Keratinocyte (primary cell): Measurements from ENCODE around the gene NADK2. TPM values are rescaled to one million over a fixed set of nuclear protein-coding genes. Genes with fewer than 3 reads are reported as not detected.
"Not testable (repeated sequence)": the region's sequence is repeated elsewhere in the genome, so short reads cannot be mapped to it uniquely, and the experiment has no call there.

Experiments
- DNase-seq: peaks from one replicate; pipeline ENCODE4 v3.0.0-alpha.2; 2011; ENCODE audit warnings: low read depth, missing footprints, low spot score
- FAIRE-seq: peaks from 2 replicates; lab custom pipeline; 2011; peaks lifted over from hg19 to GRCh38; lab: Jason Lieb, UNC
- H2AFZ ChIP-seq: 2 replicates; pipeline ENCODE4 v1.6.0; 2012; ENCODE audit warnings: low read length, control low read depth, inconsistent platforms; ENCODE audit not compliant: control insufficient read depth
- H3K27ac ChIP-seq: 2 replicates; pipeline ENCODE4 v1.5.1; 2011; ENCODE audit warnings: low read length; ENCODE audit not compliant: control insufficient read depth, insufficient read depth
- H3K27me3 ChIP-seq: 3 replicates; pipeline ENCODE4 v1.6.0; 2011; ENCODE audit warnings: low read length; ENCODE audit not compliant: control insufficient read depth, insufficient read depth; ENCODE audit errors: extremely low read depth
- H3K36me3 ChIP-seq, 2 experiments: 2 replicates in 1 of 2; 3 replicates in 1 of 2; pipeline ENCODE4 v1.5.1; 2011; ENCODE audit warnings: low read length in 2 of 2, mild to moderate bottlenecking in 1 of 2; ENCODE audit not compliant: control insufficient read depth in 2 of 2, insufficient read depth in 2 of 2; ENCODE audit errors: extremely low read depth in 1 of 2
- H3K4me1 ChIP-seq: 3 replicates; pipeline ENCODE4 v1.5.1; 2011; ENCODE audit warnings: low read length; ENCODE audit not compliant: control insufficient read depth, insufficient read depth; ENCODE audit errors: extremely low read depth
- H3K4me2 ChIP-seq: 3 replicates; pipeline ENCODE4 v1.6.0; 2011; ENCODE audit warnings: low read depth, low read length; ENCODE audit not compliant: control insufficient read depth, insufficient read depth; ENCODE audit errors: extremely low read depth
- H3K4me3 ChIP-seq, 3 experiments: fragments of 200-600 bp in 1 of 3; sonication (generic) in 1 of 3; 2 replicates in 2 of 3; 3 replicates in 1 of 3; pipeline ENCODE4 v1.5.1; 2011 to 2016; ENCODE audit warnings: low read length in 3 of 3, mild to moderate bottlenecking in 3 of 3, control low read depth in 2 of 3, inconsistent platforms in 1 of 3, low read depth in 1 of 3, mixed read lengths in 1 of 3, mixed run types in 1 of 3, moderate library complexity in 1 of 3; ENCODE audit not compliant: control insufficient read depth in 2 of 3, insufficient read depth in 2 of 3; ENCODE audit errors: extremely low read depth in 1 of 3
- H3K79me2 ChIP-seq: 2 replicates; pipeline ENCODE4 v1.6.0; 2012; ENCODE audit warnings: low read length; ENCODE audit not compliant: control insufficient read depth, insufficient read depth
- H3K9ac ChIP-seq: 3 replicates; pipeline ENCODE4 v1.6.0; 2011; ENCODE audit warnings: low read length; ENCODE audit not compliant: control insufficient read depth, insufficient read depth; ENCODE audit errors: extremely low read depth
- H3K9me1 ChIP-seq: 3 replicates; pipeline ENCODE4 v1.6.0; 2011; ENCODE audit warnings: low read length; ENCODE audit not compliant: control insufficient read depth, insufficient read depth; ENCODE audit errors: extremely low read depth
- H3K9me3 ChIP-seq: 2 replicates; pipeline ENCODE4 v1.5.1; 2012; ENCODE audit warnings: low read depth, low read length; ENCODE audit not compliant: control insufficient read depth
- H4K20me1 ChIP-seq: 3 replicates; pipeline ENCODE4 v1.6.0; 2011; ENCODE audit warnings: low read length; ENCODE audit not compliant: control insufficient read depth, insufficient read depth; ENCODE audit errors: extremely low read depth
- EZH2 ChIP-seq: IDR thresholded peaks from one replicate; pipeline ENCODE4 v1.6.1; 2012; ENCODE audit warnings: inconsistent platforms, mild to moderate bottlenecking, low read length, moderate library complexity
- dilution Hi-C: fragments of 300-500 bp; cut with MboI; formaldehyde crosslinking; loops from one replicate; pipeline ENCODE4 v1.7.0; 2020; ENCODE audit warnings: low sequenced_read_pairs; ENCODE audit not compliant: extremely low pct_ligation_motif_present
- polyA plus RNA-seq, 5 experiments: library from polyadenylated mRNA; depleted of rRNA in 3 of 5; stranded (reverse) in 3 of 5; stranded (forward) in 1 of 5; unstranded in 1 of 5; fragments of >200 nt; gene quantifications; 1 replicate in 1 of 5; 2 replicates in 3 of 5; 3 replicates in 1 of 5; pipeline versions ENCODE4 v1.2.1 to v1.2.3, GENCODE V29; 2011 to 2012; ENCODE audit warnings: missing spikeins in 2 of 5, low read depth in 1 of 5, low replicate concordance in 1 of 5
- TF ChIP-seq, protein P1 (sequence below), 3 experiments: IDR thresholded peaks in 1 of 3; conservative IDR thresholded peaks in 1 of 3; optimal IDR thresholded peaks in 1 of 3; 2 replicates in 2 of 3; 3 replicates in 1 of 3; pipeline versions ENCODE3 to v1.5.1; 2011; ENCODE audit warnings: low read length in 3 of 3, mild to moderate bottlenecking in 3 of 3, moderate library complexity in 2 of 3, control low read depth in 1 of 3, inconsistent platforms in 1 of 3; ENCODE audit not compliant: insufficient read depth in 2 of 3; ENCODE audit errors: extremely low read depth in 1 of 3

The NADK2 gene
- polyA plus RNA-seq, 1 donor (not counting 4 experiments of a cell fraction or from before 2014, with no cell fraction given), result 15.4 TPM

DNA sequence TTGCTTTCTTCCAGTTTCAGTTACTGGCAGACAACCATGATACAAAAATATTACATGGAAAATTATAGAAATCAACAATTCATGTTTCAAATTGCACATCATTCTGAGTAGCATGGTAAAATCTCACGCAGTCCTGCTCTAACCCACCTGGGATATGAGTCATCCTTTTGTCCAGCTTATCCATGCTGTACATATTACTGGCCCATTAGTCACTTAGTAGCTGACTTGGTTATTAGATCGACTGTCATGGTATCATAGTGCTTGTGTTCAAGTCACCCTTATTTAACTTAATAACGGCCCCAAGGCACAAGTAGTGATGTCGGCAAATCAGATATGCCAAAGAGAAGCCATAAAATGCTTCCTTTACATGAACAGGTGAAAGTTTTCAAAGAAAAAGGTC, 41.2 kb downstream of the NADK2 start:
- Histone ChIP-seq H3K4me3 (no peak overlapping the region), H3K4me1 (no peaks in the 10 kb centered on the region), H3K27ac (no peak overlapping the region), H2AFZ (no peak overlapping the region), H3K9ac (no peak overlapping the region), H3K9me1 (no peaks in the 10 kb centered on the region), H3K36me3 (peaks cover 0 to 8% of the 10 kb centered on the region in 2 experiments), H3K9me3 (no peaks in the 10 kb centered on the region), H3K27me3 (no peaks in the 10 kb centered on the region), H3K79me2 (no peaks in the 10 kb centered on the region), H4K20me1 (no peaks in the 10 kb centered on the region), H3K4me2 (no peak overlapping the region)
- dilution Hi-C loops, result no loop called here
- TF ChIP-seq EZH2, result no peak
- TF ChIP-seq, protein P1, sequence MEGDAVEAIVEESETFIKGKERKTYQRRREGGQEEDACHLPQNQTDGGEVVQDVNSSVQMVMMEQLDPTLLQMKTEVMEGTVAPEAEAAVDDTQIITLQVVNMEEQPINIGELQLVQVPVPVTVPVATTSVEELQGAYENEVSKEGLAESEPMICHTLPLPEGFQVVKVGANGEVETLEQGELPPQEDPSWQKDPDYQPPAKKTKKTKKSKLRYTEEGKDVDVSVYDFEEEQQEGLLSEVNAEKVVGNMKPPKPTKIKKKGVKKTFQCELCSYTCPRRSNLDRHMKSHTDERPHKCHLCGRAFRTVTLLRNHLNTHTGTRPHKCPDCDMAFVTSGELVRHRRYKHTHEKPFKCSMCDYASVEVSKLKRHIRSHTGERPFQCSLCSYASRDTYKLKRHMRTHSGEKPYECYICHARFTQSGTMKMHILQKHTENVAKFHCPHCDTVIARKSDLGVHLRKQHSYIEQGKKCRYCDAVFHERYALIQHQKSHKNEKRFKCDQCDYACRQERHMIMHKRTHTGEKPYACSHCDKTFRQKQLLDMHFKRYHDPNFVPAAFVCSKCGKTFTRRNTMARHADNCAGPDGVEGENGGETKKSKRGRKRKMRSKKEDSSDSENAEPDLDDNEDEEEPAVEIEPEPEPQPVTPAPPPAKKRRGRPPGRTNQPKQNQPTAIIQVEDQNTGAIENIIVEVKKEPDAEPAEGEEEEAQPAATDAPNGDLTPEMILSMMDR (optimal IDR thresholded peaks at IDR 0.05 in 1 of 3, IDR thresholded peaks at IDR 0.05 in 1 of 3, conservative IDR thresholded peaks at IDR 0.05 in 1 of 3; ENCODE audit: extremely low read depth in 1 of 3, insufficient read depth in 2 of 3, low read length in 3 of 3), result no peak
- FAIRE-seq (peak; percentile 89), DNase-seq (peak; percentile 21)

DNA sequence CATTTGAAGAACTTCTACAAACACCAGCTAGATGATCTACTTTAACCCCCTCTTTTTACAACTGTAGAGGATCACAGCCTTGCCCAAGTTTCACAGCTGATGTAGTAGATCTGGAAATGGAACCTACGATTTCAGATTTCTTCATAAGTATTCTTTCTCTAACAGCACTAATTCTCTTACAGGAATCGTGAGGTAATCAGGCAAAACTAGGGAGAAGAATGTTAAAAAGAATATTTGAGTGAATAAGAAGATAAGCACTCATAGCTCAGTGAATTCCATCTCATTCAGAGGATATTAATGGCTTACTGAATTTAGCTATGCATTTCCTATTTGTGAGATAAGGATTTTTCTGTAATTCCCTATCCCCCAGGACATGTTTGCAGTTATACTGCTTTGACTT, 42.1 kb downstream of the NADK2 start:
- H2AFZ ChIP-seq, result no peak overlapping the region
- no peaks in the 10 kb centered on the region for H3K4me1 ChIP-seq
- H3K27ac ChIP-seq, result no peak overlapping the region
- dilution Hi-C loops, result no loop called here
- no peak overlapping the region for H3K9ac ChIP-seq
- DNase-seq, result no peak
- H3K4me3 ChIP-seq, result no peak overlapping the region
- H3K9me3 ChIP-seq, result no peaks in the 10 kb centered on the region
- H3K4me2 ChIP-seq, result no peak overlapping the region
- H3K36me3 ChIP-seq, result peaks cover 0 to 8% of the 10 kb centered on the region in 2 experiments
- no peak for TF ChIP-seq EZH2
- TF ChIP-seq, protein P1 (optimal IDR thresholded peaks at IDR 0.05 in 1 of 3, IDR thresholded peaks at IDR 0.05 in 1 of 3, conservative IDR thresholded peaks at IDR 0.05 in 1 of 3; ENCODE audit: extremely low read depth in 1 of 3, insufficient read depth in 2 of 3, low read length in 3 of 3), result no peak
- no peak for FAIRE-seq
- H3K79me2 ChIP-seq, result no peaks in the 10 kb centered on the region
- H3K27me3 ChIP-seq, result no peaks in the 10 kb centered on the region
- no peaks in the 10 kb centered on the region for H3K9me1 ChIP-seq
- H4K20me1 ChIP-seq, result no peaks in the 10 kb centered on the region

DNA sequence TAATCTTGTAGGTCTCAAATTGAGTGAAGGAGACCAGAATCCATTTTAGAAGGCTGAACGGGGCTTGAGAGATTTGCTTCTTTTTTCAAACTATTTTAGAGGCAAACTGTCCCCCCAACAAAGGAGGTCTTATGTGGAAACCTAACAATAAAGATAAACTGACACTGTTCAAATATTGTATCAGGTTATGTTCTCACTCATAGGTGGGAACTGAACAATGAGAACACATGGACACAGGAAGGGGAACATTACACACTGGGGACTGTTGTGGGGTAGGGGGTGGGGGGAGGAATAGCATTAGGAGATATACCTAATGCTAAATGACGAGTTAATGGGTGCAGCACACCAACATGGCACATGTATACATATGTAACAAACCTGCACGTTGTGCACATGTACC, 42.9 kb downstream of the NADK2 start:
- H2AFZ ChIP-seq, DNase-seq, H3K27ac ChIP-seq, H4K20me1 ChIP-seq, H3K9me1 ChIP-seq, H3K4me2 ChIP-seq, H3K79me2 ChIP-seq, H3K27me3 ChIP-seq, H3K4me1 ChIP-seq, dilution Hi-C loops, H3K36me3 ChIP-seq, H3K9ac ChIP-seq, FAIRE-seq, H3K4me3 ChIP-seq, H3K9me3 ChIP-seq: not testable (repeated sequence)
